BLaER1 treated with 17β-estradiol and CSF1 and Interleukin-3, amounts not matched to agents 10 nM and 100 nM (cell line): ENCODE measurements around the gene TEX54.

Experiments used
- H3K27ac ChIP-seq, 11 experiments: shearing (Covaris generic); formaldehyde crosslinking; 2 replicates each; pipeline ENCODE4 v1.8.1; 2022
- H3K27me3 ChIP-seq, 11 experiments: shearing (Covaris generic); formaldehyde crosslinking; 2 replicates each; pipeline ENCODE4 v1.8.1; 2022
- H3K36me3 ChIP-seq, 11 experiments: shearing (Covaris generic); formaldehyde crosslinking; 2 replicates each; pipeline ENCODE4 v1.8.1; 2022
- H3K4me1 ChIP-seq, 10 experiments: shearing (Covaris generic); formaldehyde crosslinking; 2 replicates each; pipeline ENCODE4 v1.8.1; 2022
- H3K4me2 ChIP-seq, 11 experiments: shearing (Covaris generic); formaldehyde crosslinking; 2 replicates each; pipeline ENCODE4 v1.8.1; 2022
- H3K4me3 ChIP-seq, 10 experiments: shearing (Covaris generic); formaldehyde crosslinking; 2 replicates each; pipeline ENCODE4 v1.8.1; 2022
- H3K9ac ChIP-seq, 11 experiments: shearing (Covaris generic); formaldehyde crosslinking; 2 replicates each; pipeline ENCODE4 v1.8.1; 2022
- H3K9me3 ChIP-seq, 11 experiments: shearing (Covaris generic); formaldehyde crosslinking; replicated peaks in 1 of 11; 2 replicates each; pipeline ENCODE4 v1.8.1; 2022
- H4K20me1 ChIP-seq, 11 experiments: shearing (Covaris generic); formaldehyde crosslinking; 2 replicates each; pipeline ENCODE4 v1.8.1; 2022
- Cebpa-rat ChIP-seq, 11 experiments: shearing (Covaris generic); IDR thresholded peaks; 2 replicates each; pipeline ENCODE4 v1.8.1; 2022

Gene TEX54

DNA sequence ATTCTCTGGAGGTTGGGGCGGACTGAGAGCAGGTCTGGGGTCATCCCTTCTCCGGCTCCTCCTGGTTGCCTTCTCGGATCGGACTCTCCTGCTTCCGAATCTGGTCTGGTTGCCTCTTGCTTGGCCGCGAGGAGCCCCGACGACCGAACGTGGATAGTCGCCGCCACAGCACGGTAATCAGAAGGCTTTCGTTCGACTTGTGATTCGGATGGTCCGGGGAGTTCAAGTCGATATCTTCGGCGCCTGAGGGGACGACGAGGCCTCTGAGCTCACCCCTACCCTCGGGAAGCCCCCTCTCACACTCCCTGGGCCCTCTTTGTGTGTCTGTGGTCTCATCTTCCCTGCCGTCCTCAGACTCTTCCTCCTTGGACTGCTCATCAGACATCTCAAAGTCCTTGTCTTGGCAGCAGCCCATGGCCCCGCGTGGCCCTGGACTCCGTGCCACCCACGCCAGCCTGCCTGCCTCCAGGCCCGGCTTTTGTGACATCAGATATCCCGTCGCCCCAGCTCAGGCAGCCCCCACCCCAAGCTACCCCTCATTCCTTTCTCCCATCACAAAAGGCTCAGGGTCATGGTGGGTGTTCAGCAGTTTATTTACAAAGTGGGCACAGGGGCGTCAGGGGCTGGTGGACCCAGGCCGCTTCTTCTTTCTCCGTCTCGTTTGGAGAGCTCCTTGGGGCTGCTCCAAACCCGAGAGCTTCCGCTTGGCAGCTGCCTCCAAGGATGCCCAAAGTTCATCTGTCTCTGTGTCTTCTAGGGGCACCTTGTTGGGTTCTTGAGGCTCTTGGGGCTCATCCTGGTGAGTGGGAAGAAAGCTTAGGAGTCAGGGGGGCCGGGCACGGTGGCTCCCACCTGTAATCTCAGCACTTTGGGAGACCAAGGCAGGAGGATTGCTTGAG lies at the start of gene TEX54:
TSS of gene TEX54 (minus strand) at position 506 of the 899 bp plus-strand sequence.
- Histone ChIP-seq H3K4me1 (peaks cover 31 to 58% (median 40%) of the 10 kb centered on the region in 10 experiments), H3K9ac (peak within 1 kb of the TSS; percentile 86 to 97 (median 95)), H3K27me3 (no peaks in the 10 kb centered on the region), H3K27ac (peak within 1 kb of the TSS; percentile 81 to 97 (median 88)), H3K4me3 (peak within 1 kb of the TSS; percentile 73 to 96 (median 86)), H4K20me1 (peaks cover 12 to 87% (median 37%) of the 10 kb centered on the region in 11 experiments; a peak in 17 of 22 replicates), H3K36me3 (peaks cover 51 to 77% (median 65%) of the 10 kb centered on the region in 11 experiments), H3K4me2 (peak within 1 kb of the TSS; percentile 84 to 99 (median 94)), H3K9me3 (no peaks in the 10 kb centered on the region)
- TF ChIP-seq Cebpa-rat (IDR thresholded peaks at IDR 0.05): no peak

DNA sequence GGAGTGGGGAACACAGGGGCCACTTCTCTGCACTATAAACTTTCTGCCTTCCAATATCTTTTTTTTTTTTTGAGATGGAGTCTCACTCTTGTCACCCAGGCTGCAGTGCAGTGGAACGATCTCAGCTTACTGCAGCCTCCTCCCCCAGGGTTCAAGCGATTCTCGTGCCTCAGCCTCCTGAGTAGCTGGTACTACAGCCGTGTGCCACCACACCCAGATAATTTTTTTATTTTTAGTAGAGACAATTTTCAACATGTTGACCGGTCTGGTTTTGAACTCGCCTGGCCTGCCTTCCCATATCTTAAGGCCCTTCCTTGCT lies 49.7 kb upstream of the TEX54 start:
- no peaks in the 10 kb centered on the region for H3K27me3 ChIP-seq
- peak overlapping the region; percentile 88 to 99 (median 95) for H3K4me2 ChIP-seq
- H4K20me1 ChIP-seq: peaks cover 47 to 64% (median 56%) of the 10 kb centered on the region in 11 experiments
- H3K4me3 ChIP-seq: peak overlapping the region; percentile 84 to 99 (median 94)
- H3K36me3 ChIP-seq: peaks cover 54 to 80% (median 74%) of the 10 kb centered on the region in 11 experiments
- H3K27ac ChIP-seq: peak overlapping the region; percentile 96 to 100 (median 99)
- H3K9me3 ChIP-seq: no peaks in the 10 kb centered on the region
- H3K4me1 ChIP-seq: peaks cover 49 to 67% (median 59%) of the 10 kb centered on the region in 10 experiments
- H3K9ac ChIP-seq: peak overlapping the region; percentile 96 to 100 (median 99)
- no peak for TF ChIP-seq Cebpa-rat (IDR thresholded peaks at IDR 0.05)

DNA sequence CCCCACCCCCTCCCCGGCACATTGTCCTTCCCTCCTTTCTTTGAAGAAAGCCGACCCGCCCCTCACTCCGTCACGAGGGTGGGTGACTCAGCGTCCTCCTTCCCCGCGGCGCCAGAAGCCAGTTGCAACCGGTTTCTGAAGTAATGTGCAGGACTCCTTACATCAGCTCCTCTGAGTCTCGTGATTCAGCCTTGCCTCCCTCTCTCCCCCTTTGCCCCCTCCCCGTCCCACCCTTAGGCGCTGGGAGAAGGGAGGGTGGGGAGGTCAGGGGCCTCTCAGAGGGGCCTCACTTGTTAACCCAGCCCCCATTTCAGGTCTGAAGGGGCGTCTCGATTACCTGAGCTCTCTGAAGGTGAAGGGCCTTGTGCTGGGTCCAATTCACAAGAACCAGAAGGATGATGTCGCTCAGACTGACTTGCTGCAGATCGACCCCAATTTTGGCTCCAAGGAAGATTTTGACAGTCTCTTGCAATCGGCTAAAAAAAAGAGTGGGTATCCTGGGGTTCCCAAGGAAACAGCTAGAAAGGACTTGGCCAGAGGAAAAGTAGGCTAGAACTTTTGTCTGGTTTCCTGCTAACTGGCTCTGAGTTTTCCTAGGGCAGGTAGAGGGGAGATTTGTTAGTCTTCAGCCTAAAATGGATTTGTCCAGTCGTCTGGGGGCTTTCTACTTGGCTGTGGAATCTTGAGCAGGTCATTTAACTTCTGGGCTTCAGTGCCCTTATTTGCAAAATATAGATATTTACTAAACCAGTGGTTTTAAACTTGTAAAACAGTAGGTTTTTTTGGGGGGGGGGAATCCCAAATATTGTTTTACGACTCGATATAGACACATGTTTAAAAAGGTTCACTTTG lies 49.2 kb upstream of the TEX54 start:
- Histone ChIP-seq H3K9ac (peak overlapping the region; percentile 96 to 100 (median 99)), H3K4me1 (peaks cover 49 to 62% (median 58%) of the 10 kb centered on the region in 10 experiments), H3K36me3 (peaks cover 49 to 80% (median 73%) of the 10 kb centered on the region in 11 experiments), H3K4me2 (peak overlapping the region; percentile 88 to 99 (median 95)), H3K4me3 (peak overlapping the region; percentile 84 to 99 (median 94)), H4K20me1 (peaks cover 41 to 58% (median 51%) of the 10 kb centered on the region in 11 experiments), H3K27me3 (no peaks in the 10 kb centered on the region), H3K27ac (peak overlapping the region; percentile 96 to 100 (median 99)), H3K9me3 (no peaks in the 10 kb centered on the region)
- peak in 1 of 11 experiments; percentile 28; a peak in 1 of 22 replicates for TF ChIP-seq Cebpa-rat (IDR thresholded peaks at IDR 0.05)

DNA sequence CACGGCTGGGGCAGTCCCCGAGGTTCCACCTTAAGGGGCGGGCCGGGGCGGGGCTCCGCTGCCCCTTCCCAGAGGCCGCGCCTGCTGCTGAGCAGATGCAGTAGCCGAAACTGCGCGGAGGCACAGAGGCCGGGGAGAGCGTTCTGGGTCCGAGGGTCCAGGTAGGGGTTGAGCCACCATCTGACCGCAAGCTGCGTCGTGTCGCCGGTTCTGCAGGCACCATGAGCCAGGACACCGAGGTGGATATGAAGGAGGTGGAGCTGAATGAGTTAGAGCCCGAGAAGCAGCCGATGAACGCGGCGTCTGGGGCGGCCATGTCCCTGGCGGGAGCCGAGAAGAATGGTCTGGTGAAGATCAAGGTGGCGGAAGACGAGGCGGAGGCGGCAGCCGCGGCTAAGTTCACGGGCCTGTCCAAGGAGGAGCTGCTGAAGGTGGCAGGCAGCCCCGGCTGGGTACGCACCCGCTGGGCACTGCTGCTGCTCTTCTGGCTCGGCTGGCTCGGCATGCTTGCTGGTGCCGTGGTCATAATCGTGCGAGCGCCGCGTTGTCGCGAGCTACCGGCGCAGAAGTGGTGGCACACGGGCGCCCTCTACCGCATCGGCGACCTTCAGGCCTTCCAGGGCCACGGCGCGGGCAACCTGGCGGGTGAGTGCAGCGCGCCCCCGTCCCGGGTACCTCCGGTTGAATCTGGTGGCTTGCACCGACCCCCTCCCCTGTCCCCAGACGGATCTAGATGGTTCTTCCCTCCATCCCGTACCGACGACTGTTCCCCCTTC lies 48.4 kb upstream of the TEX54 start, which contains the start of gene SLC3A2:
TSS of gene SLC3A2 (plus strand) at position 94 of the 776 bp plus-strand sequence. CDS start at position 222, 128 bp downstream.
- peak within 1 kb of the TSS; percentile 96 to 100 (median 99) for H3K9ac ChIP-seq
- H3K9me3 ChIP-seq: no peaks in the 10 kb centered on the region
- H3K27me3 ChIP-seq: no peaks in the 10 kb centered on the region
- peaks cover 40 to 80% (median 73%) of the 10 kb centered on the region in 11 experiments for H3K36me3 ChIP-seq
- TF ChIP-seq Cebpa-rat (IDR thresholded peaks at IDR 0.05): no peak
- H3K4me1 ChIP-seq: peaks cover 48 to 56% (median 52%) of the 10 kb centered on the region in 10 experiments
- peaks cover 33 to 50% (median 42%) of the 10 kb centered on the region in 11 experiments for H4K20me1 ChIP-seq
- peak within 1 kb of the TSS; percentile 89 to 99 (median 96) for H3K4me2 ChIP-seq
- peak within 1 kb of the TSS; percentile 84 to 99 (median 94) for H3K4me3 ChIP-seq
- peak within 1 kb of the TSS; percentile 96 to 100 (median 99) for H3K27ac ChIP-seq

DNA sequence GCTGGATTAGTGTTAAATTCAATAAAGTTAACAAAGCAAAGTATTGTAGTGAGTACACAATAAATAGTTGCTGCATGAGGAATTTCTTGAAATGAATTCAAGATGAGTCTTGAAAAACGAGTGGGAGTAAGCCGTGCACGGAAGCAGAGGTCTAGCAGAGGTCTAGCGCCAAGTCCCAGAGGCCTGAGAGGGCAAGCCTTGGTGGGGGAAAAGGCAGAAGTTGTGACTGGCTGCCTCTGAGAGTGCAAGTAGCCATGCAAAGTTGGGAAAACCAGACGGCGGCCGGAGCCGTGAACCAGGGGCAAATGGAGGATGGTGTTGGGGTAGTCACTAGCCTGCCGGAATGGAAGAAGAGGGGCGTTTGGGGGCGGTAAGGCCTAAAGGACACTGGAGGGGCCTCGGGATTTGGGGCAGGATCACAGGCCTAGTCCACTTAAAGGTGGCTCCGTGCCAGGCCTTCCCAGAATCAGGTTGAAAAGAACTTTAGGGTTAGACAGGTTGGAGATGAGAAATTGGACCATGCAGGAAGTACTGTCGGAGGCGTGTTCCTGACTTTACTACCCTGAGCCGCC lies 47.7 kb upstream of the TEX54 start:
- Histone ChIP-seq H3K9me3 (no peaks in the 10 kb centered on the region), H3K27me3 (no peaks in the 10 kb centered on the region), H3K9ac (peak overlapping the region; percentile 96 to 100 (median 99)), H3K36me3 (peaks cover 34 to 80% (median 69%) of the 10 kb centered on the region in 11 experiments), H3K27ac (peak overlapping the region; percentile 96 to 100 (median 99)), H4K20me1 (peaks cover 26 to 43% (median 36%) of the 10 kb centered on the region in 11 experiments), H3K4me2 (peak overlapping the region; percentile 74 to 97 (median 92)), H3K4me1 (peaks cover 44 to 49% (median 47%) of the 10 kb centered on the region in 10 experiments), H3K4me3 (peak overlapping the region; percentile 84 to 99 (median 94))
- TF ChIP-seq Cebpa-rat (IDR thresholded peaks at IDR 0.05): no peak

DNA sequence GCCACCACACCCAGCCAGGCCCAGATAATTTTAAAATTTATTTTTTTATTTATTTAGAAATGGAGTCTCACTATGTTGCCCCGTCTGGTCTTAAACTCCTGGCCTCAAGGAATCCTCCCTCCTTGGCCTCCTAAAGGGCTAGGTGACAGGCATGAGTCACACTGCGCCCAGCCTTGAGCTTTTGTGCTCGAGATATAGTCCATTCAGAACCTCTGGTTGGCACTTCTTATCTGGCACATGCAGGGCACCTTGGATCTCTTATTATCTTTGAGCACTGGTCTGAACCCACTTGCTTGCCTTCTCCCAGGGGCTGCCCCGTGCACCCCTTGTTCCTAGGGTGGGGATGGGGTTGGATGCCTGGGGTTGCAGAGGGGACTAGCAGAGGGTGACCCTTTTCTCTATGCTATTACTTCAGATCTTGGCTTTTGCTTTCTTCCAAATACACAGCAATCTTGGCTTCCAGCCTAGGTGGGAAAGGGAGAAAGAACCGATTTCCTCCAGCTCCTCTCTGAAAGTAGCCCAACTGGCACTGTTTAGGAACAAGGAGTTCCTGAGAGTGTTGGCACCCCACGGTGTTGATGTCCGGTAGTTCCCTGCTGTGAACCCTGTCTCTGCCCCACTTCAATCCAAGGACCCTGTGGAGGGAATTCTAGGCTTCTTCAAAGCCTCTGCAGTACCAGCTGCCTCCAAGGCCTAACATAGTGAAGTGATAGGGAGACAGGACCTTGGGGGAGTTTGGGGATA lies 46.8 kb upstream of the TEX54 start:
- H3K27me3 ChIP-seq: no peaks in the 10 kb centered on the region
- H3K4me3 ChIP-seq: peak overlapping the region; percentile 84 to 99 (median 94); a peak in 18 of 20 replicates
- H3K9me3 ChIP-seq: no peaks in the 10 kb centered on the region
- peaks cover 25 to 80% (median 69%) of the 10 kb centered on the region in 11 experiments for H3K36me3 ChIP-seq
- peak overlapping the region; percentile 96 to 100 (median 99) for H3K9ac ChIP-seq
- peaks cover 35 to 42% (median 39%) of the 10 kb centered on the region in 10 experiments for H3K4me1 ChIP-seq
- peak overlapping the region; percentile 74 to 97 (median 92) for H3K4me2 ChIP-seq
- peak overlapping the region; percentile 96 to 100 (median 99) for H3K27ac ChIP-seq
- no peak for TF ChIP-seq Cebpa-rat (IDR thresholded peaks at IDR 0.05)
- peaks cover 17 to 34% (median 27%) of the 10 kb centered on the region in 11 experiments; a peak in 21 of 22 replicates for H4K20me1 ChIP-seq

DNA sequence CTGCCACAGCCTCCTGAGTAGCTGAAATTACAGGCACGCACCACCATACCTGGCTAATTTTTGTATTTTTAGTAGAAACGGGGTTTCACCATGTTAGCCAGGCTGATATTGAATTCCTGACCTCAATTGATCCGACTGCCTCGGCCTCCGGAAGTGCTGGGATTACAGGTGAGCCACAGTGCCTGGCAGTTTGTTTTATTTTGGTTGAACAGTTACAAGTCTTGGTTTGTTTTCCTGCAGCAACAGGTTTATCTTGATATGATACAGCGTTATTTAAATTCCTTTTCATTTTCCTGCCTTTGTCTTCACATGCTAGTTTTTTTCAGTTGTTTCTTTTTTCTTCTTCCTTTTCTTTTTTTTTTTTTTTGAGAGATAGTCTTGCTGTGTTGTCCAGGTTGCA lies 44.1 kb upstream of the TEX54 start:
- Histone ChIP-seq H3K27me3 (no peaks in the 10 kb centered on the region), H4K20me1 (peaks cover 0 to 13% (median 0%) of the 10 kb centered on the region in 11 experiments; a peak in 9 of 22 replicates), H3K4me3 (no peak overlapping the region), H3K27ac (no peak overlapping the region), H3K36me3 (peaks cover 0 to 80% (median 69%) of the 10 kb centered on the region in 11 experiments; a peak in 21 of 22 replicates), H3K9me3 (no peaks in the 10 kb centered on the region), H3K4me2 (no peak overlapping the region), H3K4me1 (peaks cover 16 to 20% (median 18%) of the 10 kb centered on the region in 10 experiments), H3K9ac (peak overlapping the region in 1 of 11 experiments; percentile 9; a peak in 1 of 22 replicates)
- TF ChIP-seq Cebpa-rat (IDR thresholded peaks at IDR 0.05): no peak
